Medulla oblongata (tissue), 1 donor: Measurements from ENCODE around the gene TTC21B.
"Not testable (repeated sequence)": the region's sequence is repeated elsewhere in the genome, so short reads cannot be mapped to it uniquely, and the experiment has no call there.

Experiments used
- DNase-seq: peaks from one replicate; pipeline ENCODE4 v3.0.0-alpha.2; 2015; ENCODE audit errors: extremely low spot score

Gene TTC21B

DNA sequence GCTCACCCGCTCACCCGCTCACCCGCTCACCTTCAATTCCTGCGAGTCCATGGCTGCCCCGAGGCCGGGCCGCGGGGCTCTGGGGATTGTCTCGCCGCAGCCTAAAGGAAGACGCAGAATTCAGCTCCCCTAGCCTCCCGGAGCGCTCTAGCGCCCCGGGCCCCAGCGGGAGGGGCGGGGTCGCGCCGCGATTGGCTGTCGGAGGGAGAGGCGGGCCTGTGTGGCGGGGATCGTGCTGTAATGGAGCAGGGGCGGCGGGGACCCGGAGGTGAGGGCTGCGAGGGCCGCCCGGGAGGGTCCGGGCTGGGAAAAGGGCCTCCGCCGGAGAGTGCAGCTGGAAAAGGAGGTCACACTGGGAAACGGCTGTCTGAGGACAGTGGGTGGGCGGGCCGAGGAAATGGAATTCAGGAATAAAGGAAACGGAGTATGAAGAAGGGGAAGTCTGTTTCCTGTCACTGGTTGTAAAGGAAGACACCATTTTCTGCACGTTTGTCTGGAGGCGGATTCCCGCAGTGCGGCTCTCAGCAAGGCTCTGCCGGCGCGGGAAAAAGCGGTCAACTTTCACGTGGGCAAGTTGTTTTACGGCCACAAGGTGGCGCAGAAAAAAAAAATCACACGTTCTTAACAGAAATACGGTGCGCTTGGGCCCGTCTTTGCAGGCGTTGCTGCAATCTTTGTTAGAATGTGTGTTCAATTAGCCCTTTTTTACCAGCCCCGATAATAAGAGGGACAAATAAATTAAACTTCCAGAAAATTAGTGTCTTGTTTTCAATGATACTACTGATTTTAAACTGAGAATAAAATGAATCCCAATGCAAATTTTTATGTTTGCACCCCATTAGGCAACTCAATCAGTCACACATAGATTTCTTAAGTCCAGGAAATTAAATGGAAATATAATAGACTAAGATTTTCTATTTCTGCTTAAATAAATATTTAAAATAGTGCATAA lies at the start of gene TTC21B:
Gene TTC21B (minus strand): TSS at position 122 of the 952 bp plus-strand sequence. CDS start 71 bp downstream, at position 51.
- peak; percentile 96 for DNase-seq

DNA sequence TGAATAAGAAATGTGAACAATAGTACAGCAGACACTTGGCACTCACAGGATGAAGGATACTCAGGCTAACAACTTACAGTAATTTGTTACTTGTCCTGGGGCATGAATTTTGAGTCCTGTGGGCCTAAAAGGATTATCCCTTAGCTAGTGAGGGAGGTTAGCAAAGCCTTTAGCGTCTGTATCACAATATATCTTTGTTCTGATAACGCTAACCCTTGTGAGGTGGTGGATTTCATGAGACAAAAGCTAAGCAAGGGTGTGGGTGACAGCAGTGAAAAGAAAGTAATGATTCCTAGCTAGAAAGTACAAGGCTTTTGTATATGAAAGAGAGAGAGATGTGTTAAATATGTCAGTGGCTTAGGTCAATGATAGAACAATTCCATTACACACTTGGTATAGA lies 46.8 kb upstream of the TTC21B start:
- DNase-seq, result no peak

DNA sequence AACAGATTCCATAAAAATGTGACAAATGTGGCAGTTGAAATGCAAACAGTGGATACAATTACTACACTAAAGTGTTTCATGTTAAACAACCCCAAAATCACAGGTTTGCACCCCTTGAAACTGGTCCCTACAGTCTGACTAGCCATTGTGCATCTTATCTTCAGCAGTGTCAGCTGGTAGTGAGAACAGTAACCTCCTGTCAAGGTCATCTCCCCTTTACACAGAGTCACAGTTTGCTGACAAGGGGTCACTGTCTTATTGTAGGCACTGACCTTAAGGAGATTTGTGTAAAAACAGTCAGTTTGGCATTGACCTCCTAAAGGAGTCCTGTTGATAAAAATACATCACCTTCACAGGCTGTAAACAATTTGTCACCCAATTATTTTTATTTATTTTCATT lies 37.3 kb upstream of the TTC21B start:
- DNase-seq, result no peak

DNA sequence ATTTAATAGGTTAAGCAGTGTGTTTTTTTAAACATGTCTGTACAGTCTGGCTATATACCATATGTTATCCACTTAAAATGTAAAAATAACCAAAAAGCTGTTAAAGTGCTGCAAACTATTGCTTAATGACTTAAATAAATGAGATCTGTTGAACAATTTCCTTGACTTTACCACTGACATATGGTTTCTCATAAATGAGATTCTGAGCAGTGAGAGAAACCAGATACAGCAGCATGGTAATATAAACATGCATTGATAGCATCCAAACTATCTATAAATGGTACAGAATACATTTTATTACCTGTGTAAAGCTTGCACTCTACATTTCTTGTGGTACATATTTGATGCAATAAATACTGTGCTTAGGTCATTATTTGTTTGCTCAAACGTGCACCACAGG lies 36.3 kb upstream of the TTC21B start:
- DNase-seq, result no peak

DNA sequence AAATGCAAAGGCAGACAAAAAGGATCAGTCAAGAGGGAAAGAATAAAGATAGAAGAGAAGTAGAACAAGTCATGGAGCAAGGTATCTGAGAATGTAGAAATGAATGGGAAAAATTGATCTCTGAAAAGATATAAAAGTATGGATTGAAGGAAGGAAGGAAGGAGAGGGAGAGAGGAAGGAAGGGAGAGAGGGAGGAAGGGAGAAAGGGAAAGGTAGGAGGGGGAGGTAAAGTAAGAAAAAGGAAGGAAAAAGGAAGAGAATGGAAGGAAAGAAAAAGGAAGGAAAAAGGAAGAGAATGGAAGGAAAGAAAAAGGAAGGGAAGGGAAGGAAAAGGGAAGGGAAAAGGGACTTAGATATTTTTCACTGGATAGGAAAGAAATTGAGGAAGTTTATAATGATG lies 31.5 kb upstream of the TTC21B start:
- DNase-seq, result no peak

DNA sequence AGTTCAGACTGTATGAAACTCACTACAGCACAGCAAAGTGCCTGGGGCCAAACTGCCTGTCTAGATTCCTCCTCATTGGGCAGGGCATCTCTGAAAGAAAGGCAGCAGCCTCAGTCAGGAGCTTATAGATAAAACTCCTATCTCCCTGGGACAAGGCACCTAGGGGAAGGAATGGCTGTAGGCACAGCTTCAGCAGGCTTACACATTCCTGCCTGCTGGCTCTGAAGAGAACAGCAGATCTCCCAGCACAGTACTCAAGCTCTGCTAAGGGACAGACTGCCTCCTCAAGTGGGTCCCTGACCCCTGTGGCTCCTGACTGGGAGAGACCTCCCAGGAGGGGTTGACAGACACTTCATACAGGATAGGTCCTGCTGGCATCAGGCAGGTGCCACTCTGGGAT lies 18.6 kb upstream of the TTC21B start:
- not testable (repeated sequence) for DNase-seq

DNA sequence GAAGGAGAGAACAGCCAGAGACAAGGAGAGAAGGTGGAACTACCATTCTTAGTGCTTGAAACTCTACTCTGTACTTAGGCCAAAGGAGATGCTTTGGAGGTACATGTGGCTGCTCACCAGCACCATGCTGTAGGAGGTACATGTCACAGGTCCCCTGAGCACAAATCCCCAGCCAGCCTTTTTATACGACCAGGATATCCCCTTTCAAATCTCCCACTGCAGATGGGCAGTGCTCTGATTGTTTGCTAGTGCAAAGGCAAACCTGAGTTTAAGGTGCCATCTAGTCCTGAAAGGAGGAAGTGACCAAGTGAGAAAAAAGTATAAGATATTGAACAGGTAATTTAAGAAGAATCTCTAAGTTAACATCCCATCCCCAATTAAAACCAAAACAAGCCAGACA lies 17.1 kb upstream of the TTC21B start:
- DNase-seq, result no peak

DNA sequence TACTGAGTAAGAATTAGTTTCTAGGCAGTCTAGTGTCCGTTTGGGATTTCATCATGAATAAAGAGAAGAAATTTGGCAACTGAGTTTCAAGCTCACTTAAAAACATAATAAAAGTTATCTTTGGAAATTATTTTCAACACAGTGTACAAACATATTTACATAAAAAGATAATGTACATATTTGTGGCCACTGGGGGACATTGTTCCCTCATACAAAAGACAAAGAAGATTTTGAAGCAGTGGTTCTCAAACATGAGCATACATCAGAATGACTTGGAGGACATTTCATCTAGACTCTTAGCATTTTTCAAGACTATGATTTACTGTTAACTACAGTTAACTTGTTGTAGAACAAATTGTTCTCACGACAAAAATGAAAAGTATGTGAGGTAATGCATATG lies 15.7 kb upstream of the TTC21B start:
- DNase-seq, result no peak

DNA sequence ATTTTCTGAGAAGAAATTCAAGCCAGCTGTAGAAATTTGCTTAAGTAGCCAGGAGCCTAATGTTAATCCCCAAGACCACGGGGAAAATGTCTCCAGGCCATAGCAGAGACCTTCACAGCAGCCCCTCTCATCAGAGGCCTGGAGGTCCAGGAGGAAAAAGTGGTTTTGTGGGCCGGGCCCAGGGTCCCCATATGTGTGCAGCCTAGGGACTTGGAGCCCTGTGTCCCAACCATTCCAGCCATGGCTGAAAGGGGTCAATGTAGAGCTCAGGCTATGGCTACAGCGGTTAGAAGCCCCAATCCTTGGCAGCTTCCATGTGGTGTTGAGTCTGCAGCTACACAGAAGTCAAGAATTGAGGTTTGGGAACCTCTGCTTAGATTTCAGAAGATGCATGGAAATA lies 14.2 kb upstream of the TTC21B start:
- no peak for DNase-seq

DNA sequence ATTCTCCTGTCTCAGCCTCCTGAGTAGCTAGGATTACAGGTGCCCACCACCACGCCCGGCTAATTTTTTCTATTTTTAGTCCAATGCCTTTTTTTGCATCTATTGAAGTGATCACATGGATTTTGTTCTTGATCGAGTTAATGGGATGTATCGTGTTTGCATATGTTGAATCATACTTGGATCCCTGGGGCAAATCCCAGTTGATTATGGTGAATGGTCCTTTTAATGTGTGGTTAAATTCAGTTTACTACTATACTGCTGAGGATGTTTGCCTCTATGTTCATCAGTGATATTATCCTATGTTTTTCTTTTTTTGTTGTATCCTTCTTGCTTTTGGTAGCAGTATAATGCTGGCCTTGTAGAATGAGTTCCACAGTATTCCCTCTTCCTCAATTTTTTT lies 8.2 kb upstream of the TTC21B start:
- no peak for DNase-seq

DNA sequence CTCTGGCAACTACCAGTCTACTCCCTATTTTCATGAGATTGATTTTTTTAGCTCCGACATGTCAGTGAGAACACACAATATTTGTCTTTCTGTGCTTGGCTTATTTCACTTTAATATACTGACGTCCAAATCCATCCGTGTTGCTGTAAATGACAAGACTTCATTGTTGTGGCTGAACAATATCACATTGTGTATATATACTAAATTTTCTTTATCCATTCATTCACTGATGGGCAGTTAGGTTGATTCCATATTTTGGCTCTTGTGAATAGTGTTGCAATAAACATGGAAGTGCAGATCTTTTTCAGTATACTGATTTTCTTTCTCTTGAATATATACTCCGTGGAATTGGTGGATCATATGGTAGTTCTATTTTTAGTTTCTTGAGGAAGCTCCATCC lies 5.8 kb upstream of the TTC21B start:
- no peak for DNase-seq

DNA sequence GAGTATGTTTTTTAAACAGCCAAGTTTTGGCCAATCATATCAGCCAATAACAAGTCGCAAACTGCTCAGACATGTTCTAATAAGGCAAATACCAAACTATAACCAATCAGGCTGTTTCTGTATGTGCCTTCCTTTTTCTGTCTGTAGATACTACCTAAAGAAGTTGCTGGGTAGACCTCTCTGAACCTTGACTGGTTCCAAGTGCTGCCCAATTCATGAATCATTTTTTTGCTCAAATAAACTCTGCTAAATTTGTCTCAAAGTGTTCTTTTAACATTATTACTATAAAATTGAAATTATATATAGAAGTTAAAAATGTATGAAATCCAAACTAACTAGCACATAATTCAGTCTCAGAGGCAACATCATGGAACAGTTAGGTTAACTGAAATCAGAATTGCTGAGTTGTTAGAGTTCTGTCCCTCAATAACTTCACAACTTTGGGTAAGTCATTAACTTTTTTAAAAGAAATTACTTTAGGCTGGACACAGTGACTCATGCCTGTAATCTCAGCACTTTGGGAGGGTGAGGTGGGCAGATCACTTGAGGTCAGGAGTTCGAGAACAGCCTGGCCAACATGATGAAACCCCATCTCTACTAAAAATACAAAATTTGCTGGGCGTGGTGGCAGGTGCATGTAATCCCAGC lies 4.9 kb upstream of the TTC21B start:
- no peak for DNase-seq

DNA sequence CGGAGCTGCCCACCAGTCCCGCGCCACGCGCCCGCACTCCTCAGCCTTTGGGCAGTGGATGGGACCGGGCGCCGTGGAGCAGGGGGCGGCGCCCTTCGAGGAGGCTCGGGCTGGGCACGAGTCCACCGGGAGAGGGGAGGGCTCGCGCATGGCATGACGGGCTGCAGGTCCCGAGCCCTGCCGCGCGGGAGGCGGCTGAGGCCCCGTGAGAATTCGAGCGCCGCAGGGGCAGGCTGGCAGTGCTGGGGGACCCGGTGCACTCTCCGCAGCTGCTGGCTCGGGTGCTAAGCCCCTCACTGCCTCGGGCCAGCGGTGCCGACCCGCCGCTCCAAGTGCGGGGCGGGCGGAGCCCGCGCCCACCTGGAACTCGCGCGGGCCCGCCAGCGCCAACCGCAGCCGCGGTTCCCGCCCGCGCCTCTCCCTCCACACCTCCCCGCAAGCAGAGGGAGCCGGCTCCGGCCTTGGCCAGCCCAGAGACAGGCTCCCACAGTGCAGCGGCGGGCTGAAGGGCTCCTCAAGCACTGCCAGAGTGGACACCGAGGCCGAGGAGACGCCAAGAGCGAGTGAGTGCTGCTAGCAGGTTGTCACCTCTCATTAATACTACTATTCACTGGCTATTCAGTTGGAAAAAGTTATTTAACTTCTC lies 3.6 kb upstream of the TTC21B start:
- DNase-seq, result no peak

DNA sequence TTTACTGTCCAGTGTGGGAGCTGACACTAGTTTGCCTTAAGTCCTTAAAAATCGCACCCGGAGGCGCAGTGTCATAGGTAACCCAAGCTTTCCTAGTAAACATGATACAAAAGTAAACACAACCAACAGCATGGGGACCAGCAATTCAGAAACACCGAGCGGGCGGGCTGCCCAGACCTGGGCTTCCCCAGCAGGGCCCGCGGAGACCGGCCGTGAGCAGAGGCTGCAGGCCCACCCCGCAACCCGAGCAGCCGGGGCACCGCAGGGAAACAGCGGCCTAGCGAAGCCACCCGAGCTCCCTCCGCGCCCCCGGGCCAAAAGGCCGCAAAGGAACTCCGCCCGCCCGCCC lies 296 bp downstream of the TTC21B start:
- no peak for DNase-seq

DNA sequence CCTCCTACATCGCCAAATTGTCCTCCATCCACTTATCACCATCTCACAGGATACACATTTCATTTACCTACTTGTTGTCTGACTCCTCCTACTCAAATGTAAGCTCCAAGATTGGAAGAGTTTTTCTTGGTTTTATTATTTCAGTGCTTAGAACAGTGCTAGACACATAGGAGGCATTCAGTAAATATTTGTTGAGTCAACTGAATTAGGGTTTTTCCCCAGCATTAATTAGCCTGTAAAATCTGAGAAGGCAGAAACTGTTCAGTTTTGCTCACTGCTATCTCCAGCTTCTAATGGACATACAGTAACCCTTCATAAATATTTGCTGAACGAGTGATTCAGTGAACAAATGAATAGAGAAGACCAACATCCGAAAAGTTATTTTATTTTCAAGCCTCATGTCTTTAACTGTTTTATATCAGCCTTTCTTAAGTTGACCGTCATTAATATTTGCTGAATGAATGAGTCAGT lies 800 bp downstream of the TTC21B start:
- DNase-seq, result peak; percentile 10

DNA sequence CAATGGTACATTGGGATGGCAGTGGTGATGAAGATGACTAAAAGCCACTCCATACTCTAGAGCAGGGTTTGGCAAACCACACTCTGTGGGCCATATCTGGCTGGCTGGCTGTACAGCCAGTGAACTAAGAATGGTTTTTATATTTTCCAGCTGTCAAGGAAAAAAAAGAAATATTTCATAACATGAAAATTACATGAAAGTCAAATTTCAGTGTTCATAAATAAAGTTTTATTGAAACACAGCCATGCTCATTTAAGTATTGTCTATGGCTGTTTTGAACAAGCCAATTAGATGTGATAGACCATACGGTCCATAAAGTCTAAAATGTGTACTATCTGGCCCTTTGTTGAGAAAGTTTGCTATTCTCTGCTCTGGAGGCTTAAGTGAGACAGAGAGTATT lies 1.5 kb downstream of the TTC21B start:
- no peak for DNase-seq

DNA sequence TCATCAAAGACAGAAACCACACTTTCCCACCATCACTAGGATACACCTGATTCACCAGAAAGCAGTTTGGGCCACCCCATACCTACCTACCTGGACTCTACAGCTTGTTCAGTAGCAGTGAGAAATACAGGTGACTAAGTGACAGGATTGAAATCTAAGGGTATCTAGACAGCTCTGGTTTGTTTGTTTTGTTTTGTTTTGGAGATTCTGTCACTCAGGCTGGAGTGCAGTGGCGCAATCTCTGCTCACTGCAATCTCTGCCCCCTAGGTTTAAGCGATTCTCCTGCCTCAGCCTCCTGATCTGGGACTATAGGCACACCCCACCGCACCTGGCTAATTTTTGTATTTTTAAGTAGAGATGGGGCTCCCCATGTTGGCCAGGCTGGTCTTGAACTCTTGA lies 3.1 kb downstream of the TTC21B start:
- DNase-seq, result no peak

DNA sequence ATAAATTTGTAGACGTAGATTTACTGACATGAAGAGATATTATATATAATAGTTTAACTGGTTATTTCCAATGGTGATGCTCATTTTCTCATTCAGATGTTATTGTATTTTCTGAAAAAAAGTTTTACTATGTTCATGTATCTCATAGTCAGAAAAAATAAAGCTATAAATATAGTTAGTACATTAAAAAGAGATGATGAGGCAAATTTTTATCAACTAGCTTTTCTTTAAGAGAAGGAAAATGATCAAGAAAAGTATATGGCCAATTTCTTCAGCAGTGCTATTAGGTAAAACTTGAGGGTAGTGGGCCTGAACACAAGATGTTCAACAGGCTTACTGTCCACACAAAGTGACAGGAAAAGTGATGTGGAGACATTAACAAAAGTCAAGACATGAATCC lies 11.7 kb downstream of the TTC21B start:
- no peak for DNase-seq

DNA sequence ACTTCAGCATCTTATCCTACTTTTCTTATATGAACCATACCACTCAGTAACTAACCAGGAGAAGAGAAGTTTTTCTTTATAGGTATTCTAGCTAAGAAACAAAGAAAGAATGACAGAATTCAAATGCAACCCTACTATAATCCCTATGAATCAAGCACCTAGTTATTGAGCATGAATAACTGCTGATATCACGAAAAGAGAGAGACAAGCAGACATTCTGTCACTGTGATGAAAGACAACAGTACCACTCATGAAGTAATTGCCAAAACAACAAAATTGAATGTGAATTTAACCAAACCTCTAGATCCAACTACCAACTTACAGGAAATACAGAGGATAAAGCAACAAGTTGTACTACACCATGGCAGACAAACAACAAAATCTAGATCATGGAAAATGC lies 15.3 kb downstream of the TTC21B start:
- no peak for DNase-seq

DNA sequence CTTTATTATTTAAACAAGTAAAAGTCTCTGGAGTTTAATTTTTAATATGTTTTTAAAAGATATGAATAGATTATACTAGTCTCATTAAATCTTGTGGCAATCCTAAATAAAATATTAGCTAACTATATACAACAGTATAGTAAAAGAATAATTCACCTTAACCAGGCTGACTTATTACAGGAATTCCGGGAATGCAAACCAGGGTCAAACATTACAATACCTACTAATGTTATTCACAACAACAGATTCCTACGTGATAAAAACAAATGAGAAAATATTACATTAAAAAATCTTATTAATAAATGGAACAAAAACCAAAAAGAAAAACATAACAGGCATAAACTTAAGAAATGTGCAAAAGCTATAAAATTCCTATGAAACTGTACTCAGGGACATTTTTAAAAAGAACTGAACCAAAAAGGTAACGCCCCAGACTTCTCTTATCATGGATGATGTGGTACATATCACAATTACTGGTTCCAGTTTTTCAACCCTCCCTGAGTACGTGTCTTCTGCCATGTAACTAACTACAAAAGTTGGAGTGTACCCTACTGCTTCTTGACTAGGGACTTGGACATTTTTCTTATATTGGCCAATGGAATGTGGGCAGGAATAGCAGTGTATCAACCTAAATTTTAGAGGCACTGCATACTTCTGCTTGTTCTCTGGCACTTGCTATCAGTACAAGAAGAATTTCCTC lies 20.2 kb downstream of the TTC21B start:
- no peak for DNase-seq

DNA sequence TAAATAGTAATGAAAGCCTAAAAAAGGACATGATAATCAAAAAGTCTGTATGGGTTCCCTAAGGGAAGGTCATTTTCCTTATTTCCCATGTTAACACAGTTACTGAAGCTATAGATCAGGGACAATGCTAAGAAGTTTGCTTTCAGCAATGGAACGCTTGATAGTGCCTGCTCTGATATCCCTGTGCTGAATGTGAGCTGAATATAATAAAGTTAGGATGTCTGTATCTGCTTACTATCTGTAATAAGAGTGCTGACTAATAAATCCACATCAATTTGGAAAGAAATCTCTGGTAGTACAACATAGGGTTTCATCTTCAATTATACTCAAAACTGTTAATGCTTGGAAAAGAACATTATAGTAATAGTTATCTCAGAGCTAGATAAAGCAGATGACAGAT lies 25.8 kb downstream of the TTC21B start:
- DNase-seq, result no peak

DNA sequence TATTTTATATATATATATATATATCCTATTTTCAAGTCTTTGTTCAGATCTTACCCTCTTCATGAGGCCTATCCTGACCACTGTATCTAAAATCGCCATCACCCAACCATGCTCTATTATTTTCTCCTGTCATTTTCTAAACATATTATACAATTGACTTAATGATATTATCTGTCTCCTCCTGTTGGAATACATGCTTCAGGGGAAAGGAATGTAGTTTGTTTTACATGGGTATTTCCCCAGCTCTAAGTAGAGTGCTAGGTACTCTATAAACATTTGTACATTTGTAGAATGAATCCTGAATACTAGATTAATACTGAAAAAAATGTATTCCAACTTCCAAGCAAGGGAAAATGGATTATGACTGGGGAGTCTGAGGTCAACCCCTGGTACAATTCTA lies 26.2 kb downstream of the TTC21B start:
- DNase-seq, result no peak
